Measurements from ENCODE around the gene TRIM25. TPM values are rescaled to one million over a fixed set of nuclear protein-coding genes. Genes with fewer than 3 reads are reported as not detected.

TRIM25 gene
- total and polyA plus RNA-seq, 2 of the 8 experiments (the other 6 are each of a cell fraction or from before 2014, with no cell fraction given), result 16.6 to 38.9 TPM

GRCh38 chr17:56887105-56887504, 26.7 kb downstream of the TRIM25 start (continued):
- TF ChIP-seq ATF2 (IDR thresholded peaks at IDR 0.05; ENCODE audit: low read length) (no peak), TAF1 (IDR thresholded peaks at IDR 0.05; ENCODE audit: low read depth, low read length) (no peak), EP300 (IDR thresholded peaks at IDR 0.05; ENCODE audit: borderline replicate concordance in 1 of 2, low read depth in 2 of 2, low read length in 2 of 2) (no peak)

Measured in H1 (cell line).